Measurements from ENCODE around the gene CD4.

Gene CD4

GRCh38 chr12:6810758-6811157 is 21.4 kb downstream of the CD4 start:
- no peak for DNase-seq (ENCODE audit: low read depth in 1 of 2, low spot score in 1 of 2)

DNA sequence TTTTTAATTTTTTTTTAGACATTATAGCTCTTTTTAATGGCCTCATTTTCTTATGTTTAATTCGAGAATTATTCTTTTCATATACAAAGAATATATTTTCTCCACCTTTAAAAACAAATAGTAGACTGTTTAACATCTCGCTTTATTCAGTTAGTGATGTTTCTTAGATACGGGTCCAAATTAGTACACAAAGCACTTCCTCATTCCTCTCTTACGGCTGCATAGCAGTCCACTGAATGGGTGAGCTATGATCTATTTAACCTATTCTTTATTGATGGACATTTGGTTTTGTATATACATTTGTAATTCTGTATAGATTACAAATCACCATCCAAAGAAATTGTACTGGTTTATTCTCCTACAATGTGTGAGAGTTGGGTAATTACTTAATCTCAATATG is 24.0 kb downstream of the CD4 start:
- no peak for DNase-seq (ENCODE audit: low read depth in 1 of 2, low spot score in 1 of 2)

GRCh38 chr12:6816598-6816997 is 27.3 kb downstream of the CD4 start:
- no peak for DNase-seq (ENCODE audit: low read depth in 1 of 2, low spot score in 1 of 2)

DNA sequence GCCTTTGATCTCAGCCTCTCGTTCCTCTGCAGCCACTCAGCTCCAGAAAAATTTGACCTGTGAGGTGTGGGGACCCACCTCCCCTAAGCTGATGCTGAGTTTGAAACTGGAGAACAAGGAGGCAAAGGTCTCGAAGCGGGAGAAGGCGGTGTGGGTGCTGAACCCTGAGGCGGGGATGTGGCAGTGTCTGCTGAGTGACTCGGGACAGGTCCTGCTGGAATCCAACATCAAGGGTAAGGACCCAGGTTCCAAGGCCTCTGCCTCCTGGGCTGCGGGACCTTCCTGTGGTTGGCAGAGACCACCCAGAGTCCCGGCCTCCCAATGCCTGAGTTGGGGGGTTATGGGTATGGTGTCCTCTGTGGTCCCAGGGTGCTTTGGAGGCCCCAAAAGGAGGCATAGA is 27.8 kb downstream of the CD4 start:
- no peak for DNase-seq (ENCODE audit: low read depth in 1 of 2, low spot score in 1 of 2)

DNA sequence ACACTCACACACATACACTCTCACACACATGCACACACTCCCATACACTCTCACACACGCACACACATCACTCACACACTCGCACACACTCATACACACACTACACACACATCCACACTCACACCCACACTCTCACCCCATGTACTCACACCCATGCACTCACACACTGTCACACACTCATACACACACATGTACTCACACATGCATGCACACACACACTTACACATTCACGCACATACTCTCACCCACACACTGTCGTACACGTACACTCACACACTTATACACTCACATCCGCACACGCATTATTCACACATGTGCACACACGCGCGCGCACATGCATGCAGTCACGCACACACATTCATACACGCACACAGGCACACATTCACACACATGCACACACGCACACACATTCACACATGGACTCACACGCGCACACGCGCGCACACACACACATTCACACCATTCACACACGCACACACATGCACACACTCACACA is 28.4 kb downstream of the CD4 start:
- no peak for DNase-seq (ENCODE audit: low read depth in 1 of 2, low spot score in 1 of 2)

- no peak for DNase-seq (ENCODE audit: low read depth in 1 of 2, low spot score in 1 of 2)
Measured at GRCh38 chr12:6818222-6818621, 28.9 kb downstream of the CD4 start.

GRCh38 chr12:6818645-6819044 is 29.3 kb downstream of the CD4 start:
- no peak for DNase-seq (ENCODE audit: low read depth in 1 of 2, low spot score in 1 of 2)

DNA sequence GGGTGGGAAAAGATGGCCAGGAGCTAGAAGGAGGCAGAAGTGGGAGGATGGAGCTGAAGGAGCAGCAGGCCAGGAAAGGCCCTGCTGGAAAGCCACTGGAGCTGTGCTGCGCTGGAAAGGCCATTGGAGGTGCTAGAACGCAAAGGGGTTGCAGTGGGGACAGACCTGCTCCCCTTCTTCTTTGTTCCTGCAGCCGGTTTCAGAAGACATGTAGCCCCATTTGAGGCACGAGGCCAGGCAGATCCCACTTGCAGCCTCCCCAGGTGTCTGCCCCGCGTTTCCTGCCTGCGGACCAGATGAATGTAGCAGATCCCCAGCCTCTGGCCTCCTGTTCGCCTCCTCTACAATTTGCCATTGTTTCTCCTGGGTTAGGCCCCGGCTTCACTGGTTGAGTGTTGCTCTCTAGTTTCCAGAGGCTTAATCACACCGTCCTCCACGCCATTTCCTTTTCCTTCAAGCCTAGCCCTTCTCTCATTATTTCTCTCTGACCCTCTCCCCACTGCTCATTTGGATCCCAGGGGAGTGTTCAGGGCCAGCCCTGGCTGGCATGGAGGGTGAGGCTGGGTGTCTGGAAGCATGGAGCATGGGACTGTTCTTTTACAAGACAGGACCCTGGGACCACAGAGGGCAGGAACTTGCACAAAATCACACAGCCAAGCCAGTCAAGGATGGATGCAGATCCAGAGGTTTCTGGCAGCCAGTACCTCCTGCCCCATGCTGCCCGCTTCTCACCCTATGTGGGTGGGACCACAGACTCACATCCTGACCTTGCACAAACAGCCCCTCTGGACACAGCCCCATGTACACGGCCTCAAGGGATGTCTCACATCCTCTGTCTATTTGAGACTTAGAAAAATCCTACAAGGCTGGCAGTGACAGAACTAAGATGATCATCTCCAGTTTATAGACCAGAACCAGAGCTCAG is 30.0 kb downstream of the CD4 start:
- no peak for DNase-seq (ENCODE audit: low read depth in 1 of 2, low spot score in 1 of 2)

GRCh38 chr12:6820166-6820565 is 30.8 kb downstream of the CD4 start:
- no peak for DNase-seq (ENCODE audit: low read depth in 1 of 2, low spot score in 1 of 2)

- DNase-seq (ENCODE audit: low read depth in 1 of 2, low spot score in 1 of 2): no peak
Measured at GRCh38 chr12:6821591-6822425, 32.5 kb downstream of the CD4 start, which contains the start of gene GPR162. Gene GPR162, plus strand, starts transcription at chr12:6821821. Its CDS starts 2,078 bp downstream, at chr12:6823899.

DNA sequence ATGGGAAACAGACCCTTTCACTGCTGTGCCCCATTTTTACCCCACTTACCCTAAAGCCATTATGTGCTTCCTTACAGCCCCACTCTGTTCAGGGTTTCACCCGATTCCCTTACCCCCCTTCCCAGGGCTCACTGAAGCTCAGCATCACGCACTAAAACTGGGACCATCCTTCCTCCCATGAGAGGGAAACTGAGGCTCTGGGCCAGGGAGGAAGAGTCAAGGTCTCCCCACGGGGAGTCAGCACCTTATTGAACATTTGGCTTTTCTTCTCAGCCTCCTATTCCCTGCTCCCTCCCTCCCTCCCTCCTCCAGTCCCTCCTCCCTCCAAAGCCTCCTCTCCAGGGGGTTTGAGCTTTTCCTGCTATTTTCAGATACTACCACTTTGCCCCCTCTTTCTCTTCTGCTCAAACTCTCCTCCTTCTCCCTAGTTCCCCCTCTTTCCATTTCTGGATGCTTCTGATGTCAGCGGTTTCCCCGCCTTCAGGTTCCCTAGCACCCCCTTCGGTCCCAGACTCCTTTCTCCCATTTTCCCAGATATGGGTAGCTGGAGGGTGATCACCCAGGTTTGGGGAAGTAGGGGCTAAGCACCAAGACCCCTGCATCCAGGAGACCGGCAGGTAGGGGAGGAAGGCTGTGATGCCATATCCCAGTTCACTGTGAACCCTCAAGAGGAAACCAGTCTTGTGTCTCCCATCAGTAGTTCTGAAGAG is 33.3 kb downstream of the CD4 start:
- no peak for DNase-seq (ENCODE audit: low read depth in 1 of 2, low spot score in 1 of 2)

DNA sequence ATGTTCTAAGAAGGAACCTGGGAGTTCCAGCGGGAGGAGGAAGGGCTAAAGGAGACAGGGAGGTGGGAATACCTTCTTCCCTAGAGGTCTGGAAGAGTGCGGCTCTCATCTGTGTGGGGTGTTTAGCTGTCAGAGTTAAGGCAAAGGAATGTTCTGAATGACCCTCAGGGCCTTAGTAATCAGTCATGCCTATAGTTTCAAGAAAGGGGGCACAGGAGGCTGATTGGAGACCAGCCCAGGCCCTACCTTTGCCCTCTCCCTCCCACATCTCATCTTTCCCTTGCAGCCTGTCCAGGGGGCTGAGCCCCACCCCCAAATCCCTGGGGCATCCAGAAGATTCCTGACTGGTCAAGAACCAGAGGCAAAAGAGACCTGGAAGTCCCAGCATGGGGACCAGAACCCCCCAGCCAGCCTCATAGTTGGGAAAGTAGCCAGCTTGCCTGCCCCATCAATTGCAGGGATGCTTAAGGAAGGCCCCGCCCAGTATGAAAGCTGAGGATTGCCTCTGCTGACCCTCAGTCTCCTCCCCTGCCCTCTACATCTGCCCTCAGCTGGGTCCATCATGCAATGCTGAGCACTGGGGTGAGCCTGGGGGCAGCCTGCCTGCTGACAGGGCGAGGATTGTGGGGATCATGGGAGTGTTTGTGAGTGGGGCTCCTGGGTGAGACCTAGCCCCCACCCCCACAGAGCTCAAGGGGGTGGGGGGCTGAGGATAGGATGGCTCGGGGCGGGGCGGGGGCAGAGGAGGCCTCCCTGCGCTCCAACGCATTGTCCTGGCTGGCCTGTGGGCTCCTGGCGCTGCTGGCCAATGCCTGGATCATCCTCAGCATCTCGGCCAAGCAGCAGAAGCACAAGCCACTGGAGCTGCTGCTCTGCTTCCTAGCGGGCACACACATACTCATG is 34.1 kb downstream of the CD4 start:
- DNase-seq (ENCODE audit: low read depth in 1 of 2, low spot score in 1 of 2): no peak

DNA sequence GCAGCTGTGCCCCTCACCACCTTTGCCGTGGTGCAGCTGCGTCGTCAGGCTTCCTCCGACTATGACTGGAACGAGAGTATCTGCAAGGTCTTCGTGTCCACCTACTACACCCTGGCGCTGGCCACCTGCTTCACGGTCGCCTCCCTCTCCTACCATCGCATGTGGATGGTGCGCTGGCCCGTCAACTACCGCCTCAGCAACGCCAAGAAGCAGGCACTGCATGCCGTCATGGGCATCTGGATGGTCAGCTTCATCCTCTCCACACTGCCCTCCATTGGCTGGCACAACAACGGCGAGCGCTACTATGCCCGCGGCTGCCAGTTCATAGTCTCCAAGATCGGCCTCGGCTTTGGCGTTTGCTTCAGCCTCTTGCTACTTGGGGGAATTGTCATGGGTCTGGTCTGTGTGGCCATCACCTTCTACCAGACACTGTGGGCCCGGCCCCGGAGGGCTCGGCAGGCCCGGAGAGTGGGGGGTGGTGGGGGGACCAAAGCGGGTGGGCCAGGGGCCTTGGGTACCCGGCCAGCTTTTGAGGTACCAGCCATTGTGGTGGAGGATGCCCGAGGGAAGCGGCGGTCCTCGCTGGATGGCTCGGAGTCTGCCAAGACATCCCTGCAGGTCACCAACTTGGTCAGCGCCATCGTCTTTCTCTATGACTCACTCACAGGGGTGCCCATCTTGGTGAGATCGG is 34.9 kb downstream of the CD4 start:
- no peak for DNase-seq (ENCODE audit: low read depth in 1 of 2, low spot score in 1 of 2)

DNA sequence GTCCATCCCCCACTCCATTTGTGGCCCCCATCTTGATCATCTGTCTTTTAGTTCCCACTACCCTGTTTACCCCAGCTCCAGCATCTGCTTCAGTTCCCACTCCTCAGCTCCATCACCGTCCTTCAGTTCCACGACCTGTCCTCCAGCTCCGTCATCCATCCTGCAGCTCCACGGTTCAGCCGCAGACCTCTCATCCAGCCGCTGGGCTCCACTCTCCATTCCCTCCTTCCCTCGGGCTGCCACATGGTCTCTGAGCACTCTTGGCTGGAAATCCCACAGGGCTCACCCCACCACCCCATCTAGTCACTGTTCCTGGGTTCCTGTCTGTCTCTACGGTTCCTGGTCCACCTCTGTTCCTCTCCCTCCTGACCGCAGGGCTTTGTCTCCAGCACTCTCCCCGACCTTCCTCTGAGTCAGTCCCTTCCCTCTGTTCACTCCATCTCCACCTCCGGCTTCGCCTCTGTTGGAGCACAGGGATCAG is 35.6 kb downstream of the CD4 start:
- DNase-seq (ENCODE audit: low read depth in 1 of 2, low spot score in 1 of 2): no peak

- DNase-seq (ENCODE audit: low read depth in 1 of 2, low spot score in 1 of 2): peak; percentile 68 to 76
Measured at GRCh38 chr12:6825398-6826124, 36.2 kb downstream of the CD4 start.

GRCh38 chr12:6826125-6826733 is 36.9 kb downstream of the CD4 start:
- no peak for DNase-seq (ENCODE audit: low read depth in 1 of 2, low spot score in 1 of 2)

DNA sequence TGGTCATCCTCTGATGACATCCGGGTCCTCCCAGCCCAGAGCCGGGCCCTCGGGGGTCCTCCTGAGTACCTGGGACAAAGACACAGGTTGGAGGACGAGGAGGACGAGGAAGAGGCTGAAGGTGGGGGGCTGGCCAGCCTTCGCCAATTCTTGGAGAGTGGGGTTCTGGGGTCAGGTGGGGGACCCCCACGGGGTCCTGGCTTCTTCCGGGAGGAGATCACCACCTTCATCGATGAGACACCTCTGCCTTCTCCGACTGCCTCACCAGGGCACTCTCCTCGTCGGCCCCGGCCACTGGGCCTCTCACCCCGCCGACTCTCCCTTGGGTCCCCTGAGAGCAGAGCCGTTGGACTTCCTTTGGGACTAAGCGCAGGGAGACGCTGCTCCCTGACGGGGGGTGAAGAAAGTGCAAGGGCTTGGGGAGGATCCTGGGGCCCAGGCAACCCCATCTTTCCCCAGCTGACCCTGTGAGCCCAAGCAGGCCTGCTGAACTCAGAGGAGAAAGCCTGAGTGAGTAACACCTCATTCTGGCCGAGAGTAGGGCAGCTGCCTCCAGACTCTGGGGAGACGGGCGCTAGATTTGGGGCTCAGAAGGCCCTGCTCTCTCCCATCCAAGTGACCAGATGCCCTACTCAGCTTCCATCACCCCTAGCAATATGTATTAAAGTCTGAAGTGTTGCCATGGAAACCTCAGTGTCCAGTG is 37.6 kb downstream of the CD4 start:
- DNase-seq (ENCODE audit: low read depth in 1 of 2, low spot score in 1 of 2): no peak

DNA sequence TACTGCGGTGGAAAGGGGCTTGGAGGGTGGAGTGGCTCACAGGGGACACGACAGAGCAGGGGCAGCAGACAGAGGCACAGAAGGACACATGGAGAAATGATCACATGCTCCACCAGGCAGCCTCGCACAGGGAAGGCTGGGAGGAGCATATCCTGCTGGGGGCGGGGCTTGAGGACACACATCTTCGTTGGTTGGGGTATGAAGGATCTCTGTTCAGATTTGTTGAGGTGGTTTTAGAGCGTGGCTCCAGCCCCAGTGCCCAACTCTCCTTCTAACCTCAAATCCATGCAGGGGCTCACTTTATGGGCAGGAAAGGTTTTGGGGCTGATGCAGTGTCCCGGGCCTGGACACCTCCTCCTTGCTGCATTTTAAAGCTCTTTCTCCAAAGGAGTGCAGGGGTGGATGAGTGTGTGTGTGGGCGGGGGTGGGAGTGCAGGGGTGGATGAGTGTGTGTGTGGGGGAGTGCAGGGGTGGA is 38.1 kb downstream of the CD4 start:
- no peak for DNase-seq (ENCODE audit: low read depth in 1 of 2, low spot score in 1 of 2)
